Testis (tissue), 3 donors: ENCODE results near the gene FHIT. TPM values are rescaled to one million over a fixed set of nuclear protein-coding genes. Genes with fewer than 3 reads are reported as not detected.

ENCODE experiments used
- DNase-seq: peaks from one replicate; pipeline ENCODE4 v3.0.0-alpha.2; 2019
- H3K27ac ChIP-seq, 2 donors: fragments of 200-600 bp; sonication (generic); one replicate each; pipeline ENCODE4 v1.5.1; 2019
- H3K27me3 ChIP-seq: fragments of 200-600 bp; sonication (generic); one replicate; pipeline ENCODE4 v1.5.1; 2019
- H3K36me3 ChIP-seq: fragments of 200-600 bp; sonication (generic); one replicate; pipeline ENCODE4 v1.5.1; 2017; ENCODE audit warnings: low read depth; ENCODE audit errors: missing control alignments
- H3K4me1 ChIP-seq: fragments of 200-600 bp; sonication (generic); one replicate; pipeline ENCODE4 v1.5.1; 2019
- H3K4me3 ChIP-seq, 2 donors: fragments of 200-600 bp; sonication (generic); one replicate each; pipeline ENCODE4 v1.5.1; 2017 to 2019
- H3K9me3 ChIP-seq: fragments of 200-600 bp; sonication (generic); one replicate; pipeline ENCODE4 v1.5.1; 2017
- POLR2A ChIP-seq: fragments of 450-650 bp; IDR thresholded peaks from one replicate; pipeline ENCODE4 v1.6.1; 2017; ENCODE audit warnings: antibody characterized with exemption, mild to moderate bottlenecking, moderate library complexity
- WGBS, 2 donors: methylation state at CpG; one replicate each; pipeline ENCODE4 v1.1.5; 2018; 5-methylcytosine and 5-hydroxymethylcytosine counted together
- intact Hi-C: fragments of 100-400 bp; cut with DNase I; formaldehyde crosslinking; loops from one replicate; pipeline ENCODE4 v1.15.1; 2023; ENCODE audit warnings: low total_unique reads
- polyA plus RNA-seq: library from polyadenylated mRNA; stranded (reverse); fragments of 350-450 nt; fragmentation: Illumina TruSeq; extraction: RNeasy Lipid Tissue Mini Kit (QIAGEN cat#74804); gene quantifications from one replicate; pipeline ENCODE4 v1.2.3, GENCODE V29; 2014; ENCODE audit warnings: low read depth, low replicate concordance; ENCODE audit not compliant: insufficient read depth
- total RNA-seq, 2 donors: library from RNA; depleted of rRNA; stranded (reverse); fragments of >200 nt; gene quantifications; one replicate each; pipeline ENCODE4 v1.2.3, GENCODE V29; 2016
- TF ChIP-seq, protein P1 (sequence below), 3 experiments: fragments of 450-650 bp in 2 of 3; fragments of 200-600 bp in 1 of 3; sonication (generic) in 1 of 3; IDR thresholded peaks; one replicate each; pipeline ENCODE4 v1.5.1; 2016 to 2019; ENCODE audit warnings: antibody characterized with exemption in 3 of 3, mild to moderate bottlenecking in 2 of 3, moderate library complexity in 1 of 3

The FHIT gene
- total and polyA plus RNA-seq, 3 donors from 2014 or later = 10.1 to 29.6 (median 15.5) TPM

DNA sequence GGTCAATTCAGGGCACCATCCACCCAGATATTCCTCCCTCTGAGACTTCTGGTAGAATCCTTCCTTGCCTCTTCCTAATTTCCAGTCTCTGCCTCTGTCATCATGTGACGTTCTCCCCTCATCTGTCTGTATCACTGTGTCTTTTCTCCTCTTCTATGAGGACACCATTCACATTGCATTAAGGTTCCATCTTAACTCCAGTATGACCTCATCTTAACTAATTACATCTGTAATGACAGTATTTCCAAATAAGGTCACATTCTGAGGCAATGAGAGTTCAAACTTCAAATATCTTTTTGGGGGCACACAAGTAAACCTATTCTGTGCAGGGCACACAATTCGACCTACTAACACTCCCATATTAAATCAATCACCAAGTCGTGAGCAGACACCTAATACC is 169.7 kb downstream of the FHIT start:
- no peak overlapping the region for H3K4me3 ChIP-seq
- no peaks in the 10 kb centered on the region for H3K36me3 ChIP-seq
- H3K27ac ChIP-seq = no peak overlapping the region
- H3K27me3 ChIP-seq = no peaks in the 10 kb centered on the region
- 88 to 90% methylated on average over 3 of the region's 3 CpGs for WGBS, 2 donors
- no peaks in the 10 kb centered on the region for H3K4me1 ChIP-seq
- intact Hi-C loops = no loop called here
- DNase-seq = no peak
- TF ChIP-seq, protein P1, sequence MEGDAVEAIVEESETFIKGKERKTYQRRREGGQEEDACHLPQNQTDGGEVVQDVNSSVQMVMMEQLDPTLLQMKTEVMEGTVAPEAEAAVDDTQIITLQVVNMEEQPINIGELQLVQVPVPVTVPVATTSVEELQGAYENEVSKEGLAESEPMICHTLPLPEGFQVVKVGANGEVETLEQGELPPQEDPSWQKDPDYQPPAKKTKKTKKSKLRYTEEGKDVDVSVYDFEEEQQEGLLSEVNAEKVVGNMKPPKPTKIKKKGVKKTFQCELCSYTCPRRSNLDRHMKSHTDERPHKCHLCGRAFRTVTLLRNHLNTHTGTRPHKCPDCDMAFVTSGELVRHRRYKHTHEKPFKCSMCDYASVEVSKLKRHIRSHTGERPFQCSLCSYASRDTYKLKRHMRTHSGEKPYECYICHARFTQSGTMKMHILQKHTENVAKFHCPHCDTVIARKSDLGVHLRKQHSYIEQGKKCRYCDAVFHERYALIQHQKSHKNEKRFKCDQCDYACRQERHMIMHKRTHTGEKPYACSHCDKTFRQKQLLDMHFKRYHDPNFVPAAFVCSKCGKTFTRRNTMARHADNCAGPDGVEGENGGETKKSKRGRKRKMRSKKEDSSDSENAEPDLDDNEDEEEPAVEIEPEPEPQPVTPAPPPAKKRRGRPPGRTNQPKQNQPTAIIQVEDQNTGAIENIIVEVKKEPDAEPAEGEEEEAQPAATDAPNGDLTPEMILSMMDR (IDR thresholded peaks at IDR 0.05) = no peak
- TF ChIP-seq POLR2A = no peak
- no peaks in the 10 kb centered on the region for H3K9me3 ChIP-seq

DNA sequence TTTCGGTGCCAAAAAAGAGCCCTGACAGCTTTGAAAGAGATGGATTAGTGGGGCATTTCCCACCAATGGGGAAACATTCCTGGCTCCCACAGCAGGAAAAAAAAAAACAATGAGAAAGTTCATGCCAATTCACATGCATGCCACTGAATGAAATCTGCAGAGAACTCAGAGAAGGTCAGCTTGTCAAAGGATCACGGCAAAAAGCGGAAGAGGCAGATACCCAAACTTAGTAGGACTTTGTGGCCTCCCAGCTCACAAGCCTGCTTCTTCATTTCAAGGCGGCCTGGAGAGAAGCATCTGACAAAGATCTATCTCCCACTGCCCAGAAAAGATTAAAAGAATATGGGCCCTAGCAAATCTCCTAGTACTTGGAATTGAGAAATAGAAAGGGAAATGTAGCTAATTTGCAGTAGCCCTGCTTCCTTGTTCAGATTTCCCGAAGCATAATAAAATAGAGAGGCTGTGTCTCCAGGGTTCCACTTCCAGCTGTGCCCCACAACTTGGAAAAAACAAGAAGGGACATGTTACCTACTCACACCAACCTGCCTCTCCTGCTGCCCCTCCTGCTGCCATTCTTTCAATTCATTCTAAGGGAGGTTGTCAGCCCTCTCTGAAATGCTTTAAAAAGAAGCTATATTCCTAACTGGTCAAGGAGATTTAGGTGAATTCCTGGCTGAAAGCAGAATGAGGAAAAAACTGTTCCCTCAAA is 170.4 kb downstream of the FHIT start:
- Histone ChIP-seq H3K9me3 (no peaks in the 10 kb centered on the region), H3K27ac (no peak overlapping the region), H3K4me3 (no peak overlapping the region), H3K36me3 (no peaks in the 10 kb centered on the region), H3K27me3 (no peaks in the 10 kb centered on the region), H3K4me1 (no peaks in the 10 kb centered on the region)
- intact Hi-C loops = no loop called here
- TF ChIP-seq, protein P1 (IDR thresholded peaks at IDR 0.05) = no peak
- TF ChIP-seq POLR2A = no peak
- WGBS, 2 donors = 78 to 84% methylated on average over 5 of the region's 5 CpGs
- no peak for DNase-seq

DNA sequence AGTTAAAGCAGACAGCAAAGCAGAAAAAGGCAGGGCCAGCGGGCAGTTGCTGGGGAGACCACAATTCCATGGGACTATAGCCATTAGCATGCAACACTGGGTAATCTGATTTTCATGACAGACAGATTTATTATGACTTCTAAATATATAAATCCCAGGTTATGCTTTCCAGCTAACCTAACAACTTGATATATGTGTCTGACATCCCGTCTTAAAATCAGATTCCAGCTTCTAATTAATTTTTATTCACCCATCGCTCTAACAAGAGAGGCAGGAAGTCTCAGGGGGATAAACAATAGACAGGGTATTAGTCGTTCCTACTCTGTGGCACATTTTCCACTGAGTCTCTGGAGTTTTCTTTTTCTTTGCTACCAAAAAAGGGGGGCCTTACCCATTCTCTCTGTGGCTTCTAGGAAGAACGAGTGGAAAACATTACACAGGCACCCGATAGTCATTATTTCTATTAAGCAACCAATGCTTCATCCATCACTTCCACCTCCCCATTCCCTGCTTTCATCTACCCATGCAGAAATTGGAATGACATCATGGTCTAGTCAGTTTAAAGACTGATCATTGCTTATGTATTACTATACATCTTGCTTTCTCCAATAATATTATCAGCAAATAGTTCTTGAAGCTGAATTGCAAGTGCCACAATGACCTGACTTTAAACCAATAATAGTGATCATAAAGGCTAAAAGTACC is 173.1 kb downstream of the FHIT start:
- intact Hi-C loops = no loop called here
- Histone ChIP-seq H3K27ac (no peak overlapping the region), H3K27me3 (no peaks in the 10 kb centered on the region), H3K4me1 (no peaks in the 10 kb centered on the region), H3K36me3 (no peaks in the 10 kb centered on the region), H3K9me3 (no peaks in the 10 kb centered on the region), H3K4me3 (no peak overlapping the region)
- no peak for TF ChIP-seq POLR2A
- TF ChIP-seq, protein P1 (IDR thresholded peaks at IDR 0.05) = no peak
- 73 to 79% methylated on average over 6 of the region's 6 CpGs for WGBS, 2 donors
- no peak for DNase-seq

- TF ChIP-seq, protein P1 (IDR thresholded peaks at IDR 0.05) = no peak
- TF ChIP-seq POLR2A = no peak
- H3K9me3 ChIP-seq = no peaks in the 10 kb centered on the region
- H3K36me3 ChIP-seq = no peaks in the 10 kb centered on the region
- no peak for DNase-seq
- H3K27me3 ChIP-seq = no peaks in the 10 kb centered on the region
- intact Hi-C loops = no loop called here
- no peak overlapping the region for H3K4me3 ChIP-seq
- no peaks in the 10 kb centered on the region for H3K4me1 ChIP-seq
- 93 to 97% methylated on average over 1 of the region's 1 CpG for WGBS, 2 donors
- no peak overlapping the region for H3K27ac ChIP-seq
These were observed 173.7 kb downstream of the FHIT start for GRCh38 chr3:61077551-61077950.
